AG09309 (cell line): Measurements from ENCODE around the gene MAJIN.

Source experiments
- DNase-seq: peaks from one replicate; pipeline ENCODE4 v3.0.0-alpha.2; 2010; ENCODE audit warnings: low read depth
- H3K4me3 ChIP-seq: 2 replicates; pipeline ENCODE4 v1.5.1; 2011; ENCODE audit warnings: mild to moderate bottlenecking, low read depth, low read length, moderate library complexity; ENCODE audit not compliant: control insufficient read depth
- TF ChIP-seq, protein P1 (sequence below): IDR thresholded peaks from 2 replicates; pipeline ENCODE4 v1.5.1; 2011; ENCODE audit warnings: mild to moderate bottlenecking, low read depth, low read length, inconsistent platforms; ENCODE audit not compliant: insufficient read depth, control insufficient read depth; ENCODE audit errors: missing control alignments

MAJIN gene

DNA sequence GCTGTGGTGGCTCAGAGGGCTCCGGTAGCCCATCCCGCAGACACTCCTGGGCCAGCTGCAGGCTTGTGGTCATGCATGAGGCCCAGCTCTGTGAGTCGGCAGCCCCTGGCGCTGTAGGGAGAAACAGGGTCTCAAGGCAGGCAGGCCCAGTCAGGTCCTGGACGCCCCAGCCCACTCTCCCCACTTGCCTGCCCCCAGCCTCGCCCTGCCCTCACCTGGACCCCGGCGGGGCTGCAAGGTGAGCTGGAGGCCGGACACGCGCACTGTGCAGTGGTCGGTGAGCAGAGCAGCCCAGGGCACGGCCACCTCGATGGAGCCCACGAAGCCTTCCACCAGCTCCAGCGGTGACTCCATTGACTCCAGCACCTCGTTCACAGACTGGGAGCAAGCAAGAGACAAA is 57.8 kb downstream of the MAJIN start:
- H3K4me3 ChIP-seq: no peak overlapping the region
- TF ChIP-seq, protein P1, sequence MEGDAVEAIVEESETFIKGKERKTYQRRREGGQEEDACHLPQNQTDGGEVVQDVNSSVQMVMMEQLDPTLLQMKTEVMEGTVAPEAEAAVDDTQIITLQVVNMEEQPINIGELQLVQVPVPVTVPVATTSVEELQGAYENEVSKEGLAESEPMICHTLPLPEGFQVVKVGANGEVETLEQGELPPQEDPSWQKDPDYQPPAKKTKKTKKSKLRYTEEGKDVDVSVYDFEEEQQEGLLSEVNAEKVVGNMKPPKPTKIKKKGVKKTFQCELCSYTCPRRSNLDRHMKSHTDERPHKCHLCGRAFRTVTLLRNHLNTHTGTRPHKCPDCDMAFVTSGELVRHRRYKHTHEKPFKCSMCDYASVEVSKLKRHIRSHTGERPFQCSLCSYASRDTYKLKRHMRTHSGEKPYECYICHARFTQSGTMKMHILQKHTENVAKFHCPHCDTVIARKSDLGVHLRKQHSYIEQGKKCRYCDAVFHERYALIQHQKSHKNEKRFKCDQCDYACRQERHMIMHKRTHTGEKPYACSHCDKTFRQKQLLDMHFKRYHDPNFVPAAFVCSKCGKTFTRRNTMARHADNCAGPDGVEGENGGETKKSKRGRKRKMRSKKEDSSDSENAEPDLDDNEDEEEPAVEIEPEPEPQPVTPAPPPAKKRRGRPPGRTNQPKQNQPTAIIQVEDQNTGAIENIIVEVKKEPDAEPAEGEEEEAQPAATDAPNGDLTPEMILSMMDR: no peak
- no peak for DNase-seq

DNA sequence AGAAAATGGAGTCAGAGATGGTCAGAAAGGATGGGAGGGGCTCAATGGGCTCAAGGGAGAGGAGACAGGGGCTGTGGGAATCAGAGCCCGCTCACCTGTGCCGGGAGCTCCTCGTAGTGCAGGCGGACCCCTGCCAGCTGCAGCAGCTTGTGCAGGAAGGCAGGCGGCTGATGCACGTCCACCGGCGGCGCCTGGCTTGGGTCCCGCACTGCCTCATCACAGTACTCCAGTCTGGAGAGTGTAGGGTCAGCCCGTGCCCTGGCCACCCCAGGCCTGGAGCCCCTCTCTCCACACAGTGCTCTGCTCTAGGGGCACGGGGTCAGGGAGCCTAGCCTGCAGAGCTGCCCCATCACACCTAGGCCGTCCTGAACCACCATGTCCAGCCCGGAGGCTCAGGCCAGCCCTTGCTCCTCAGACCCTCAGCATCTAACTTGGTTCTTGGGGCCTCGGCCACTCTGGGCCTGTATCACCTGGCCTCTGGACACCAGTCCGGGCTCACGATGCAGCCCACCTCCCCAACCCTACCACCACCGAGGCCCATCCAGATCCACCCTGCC is 58.7 kb downstream of the MAJIN start:
- TF ChIP-seq, protein P1: no peak
- H3K4me3 ChIP-seq: no peak overlapping the region
- DNase-seq: no peak

DNA sequence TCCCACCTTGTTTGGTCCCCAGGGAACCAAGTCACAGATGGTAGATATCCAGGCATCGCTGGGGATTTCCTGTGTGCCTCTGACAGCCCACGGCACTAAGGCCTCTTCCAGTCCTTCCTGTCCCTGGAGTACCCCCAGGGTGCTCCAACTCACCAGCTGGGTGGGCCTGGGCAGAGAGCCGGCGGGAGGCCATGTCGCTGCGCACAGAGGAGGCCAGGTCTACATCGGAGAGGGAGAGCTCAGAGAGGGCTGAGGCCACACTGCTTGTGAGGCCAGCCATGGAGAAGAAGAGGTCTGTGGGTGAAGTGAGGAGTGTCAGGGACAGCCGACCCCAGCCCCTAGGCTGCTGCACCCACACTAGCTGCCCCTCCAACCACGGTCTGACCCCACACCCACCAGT is 60.2 kb downstream of the MAJIN start:
- TF ChIP-seq, protein P1: no peak
- H3K4me3 ChIP-seq: no peak overlapping the region
- no peak for DNase-seq

DNA sequence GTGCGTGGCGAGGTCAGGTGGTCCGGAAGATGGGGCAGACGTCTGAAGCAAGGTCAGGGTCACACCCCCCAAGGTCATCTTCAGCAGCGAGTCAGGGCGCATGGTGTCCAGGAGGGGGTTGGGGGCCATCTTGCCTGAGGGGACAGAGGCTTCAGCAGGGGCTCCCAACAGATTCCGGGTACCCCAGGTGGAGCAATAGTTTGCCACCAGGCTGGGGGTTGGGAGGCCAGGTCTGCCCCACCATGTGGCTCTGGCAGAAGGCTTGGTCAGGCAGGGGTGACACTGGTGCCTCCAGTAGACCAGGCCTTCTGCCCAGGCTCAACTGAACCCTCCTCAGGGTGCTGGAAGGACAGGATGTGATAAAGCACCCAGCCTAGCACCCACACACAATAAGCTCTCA is 60.8 kb downstream of the MAJIN start:
- DNase-seq: no peak
- no peak overlapping the region for H3K4me3 ChIP-seq
- TF ChIP-seq, protein P1: no peak

DNA sequence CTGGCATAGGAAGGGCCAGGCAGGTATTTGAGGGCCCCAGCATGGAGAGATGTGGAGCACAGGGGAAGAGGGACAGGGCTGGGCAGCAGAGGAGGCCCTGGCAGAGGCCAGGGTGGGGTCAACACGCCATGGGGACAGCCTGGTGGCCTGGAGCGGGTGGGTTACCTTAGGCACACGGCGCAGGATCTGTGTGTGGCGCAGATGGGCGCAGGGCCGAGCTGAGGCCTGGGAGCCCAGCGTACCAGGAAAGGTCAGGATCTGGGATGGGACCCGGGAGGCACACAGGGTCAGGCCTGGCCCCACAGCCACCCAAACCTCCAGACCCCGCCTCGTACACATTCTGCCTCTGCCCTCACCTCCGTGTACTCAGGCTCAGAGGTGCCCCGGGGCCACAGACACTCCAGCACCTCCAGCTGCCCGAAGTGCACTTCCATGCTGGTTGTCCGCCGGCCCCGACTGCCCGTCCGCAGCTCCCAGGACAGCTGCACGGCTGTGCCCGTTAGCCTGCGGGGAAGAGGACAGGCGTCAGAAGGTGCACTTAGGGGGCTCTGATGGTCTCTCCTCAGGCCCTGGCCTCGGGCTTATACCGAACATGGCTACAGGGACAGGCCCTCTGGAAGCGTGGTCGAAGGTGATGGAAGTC is 61.3 kb downstream of the MAJIN start:
- H3K4me3 ChIP-seq: no peak overlapping the region
- TF ChIP-seq, protein P1: no peak
- DNase-seq: no peak

DNA sequence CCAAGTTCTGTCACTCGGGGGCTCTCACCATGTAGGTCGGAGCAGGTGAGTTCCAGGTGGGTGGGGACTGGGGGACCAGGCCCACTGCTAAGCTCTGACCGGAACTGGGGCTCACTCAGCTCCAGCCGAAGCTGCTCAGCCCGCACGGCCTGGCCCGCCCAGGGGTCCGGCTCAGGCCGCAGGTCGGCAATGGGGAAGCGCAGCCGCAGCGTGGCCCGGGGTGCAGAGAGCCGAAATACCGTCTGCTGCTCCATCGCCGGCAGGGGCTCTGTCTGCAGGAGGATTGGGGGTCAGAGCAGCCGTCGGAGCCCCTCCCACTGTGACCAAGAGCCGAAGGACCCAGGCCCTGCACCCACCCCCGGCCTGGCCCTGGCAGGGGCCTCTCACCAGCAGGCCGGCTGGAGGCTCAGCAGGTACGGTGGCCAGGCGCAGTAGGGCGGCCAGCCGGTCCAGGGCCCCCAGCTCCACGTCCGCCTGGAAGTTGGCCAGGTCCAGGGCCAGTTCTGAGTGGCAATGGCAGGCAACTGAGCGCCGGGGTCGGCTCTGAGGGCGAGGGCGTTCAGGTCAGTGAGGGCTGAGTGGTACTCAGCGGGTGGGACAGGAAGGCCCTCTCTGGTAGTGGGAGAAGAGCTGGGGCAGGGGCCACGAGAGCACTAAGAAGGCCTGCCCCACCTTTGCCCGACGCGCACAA is 62.1 kb downstream of the MAJIN start:
- TF ChIP-seq, protein P1: no peak
- no peak for DNase-seq
- H3K4me3 ChIP-seq: no peak overlapping the region
